GM21529 (cell line): ENCODE data around the gene RAPGEF3.

ENCODE experiments used
- ATAC-seq: cut with Tn5 transposase; IDR thresholded peaks from one replicate; pipeline ENCODE4 v1.9.1; 2021; ENCODE audit not compliant: unreplicated experiment

Gene RAPGEF3

DNA sequence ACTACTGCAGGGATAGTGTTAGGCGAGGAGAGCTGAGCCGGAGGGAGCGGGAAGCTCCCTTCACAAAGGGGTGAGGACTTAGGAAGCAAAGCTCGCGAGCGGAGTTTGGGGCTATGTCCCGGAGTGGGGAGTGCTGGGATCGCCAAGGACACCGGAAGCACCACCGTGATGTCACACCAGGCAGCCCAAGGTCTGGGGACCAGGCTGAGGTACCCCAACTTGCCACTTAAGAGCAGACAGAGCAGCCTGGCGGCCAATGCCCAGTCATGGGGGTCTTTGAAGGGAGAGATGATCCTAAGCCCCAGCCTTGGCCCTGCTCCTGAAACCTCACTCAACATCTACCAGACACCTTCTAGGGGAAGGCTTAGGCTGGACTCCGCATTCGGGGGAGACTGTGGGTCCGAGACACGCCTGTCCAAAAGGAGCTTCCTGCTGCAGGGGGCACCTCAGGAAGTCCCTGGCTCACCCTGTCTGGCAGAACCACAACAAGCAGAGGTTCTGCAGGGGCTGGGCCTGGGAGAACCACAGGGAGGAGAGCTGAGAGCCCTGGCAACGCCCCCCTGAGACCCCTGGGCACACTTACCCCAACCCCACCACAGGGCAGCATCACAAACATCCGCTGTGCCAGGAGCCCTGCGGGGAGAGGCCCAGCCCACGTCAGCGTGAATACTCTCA is 32.1 kb upstream of the RAPGEF3 start:
- no peak for ATAC-seq

DNA sequence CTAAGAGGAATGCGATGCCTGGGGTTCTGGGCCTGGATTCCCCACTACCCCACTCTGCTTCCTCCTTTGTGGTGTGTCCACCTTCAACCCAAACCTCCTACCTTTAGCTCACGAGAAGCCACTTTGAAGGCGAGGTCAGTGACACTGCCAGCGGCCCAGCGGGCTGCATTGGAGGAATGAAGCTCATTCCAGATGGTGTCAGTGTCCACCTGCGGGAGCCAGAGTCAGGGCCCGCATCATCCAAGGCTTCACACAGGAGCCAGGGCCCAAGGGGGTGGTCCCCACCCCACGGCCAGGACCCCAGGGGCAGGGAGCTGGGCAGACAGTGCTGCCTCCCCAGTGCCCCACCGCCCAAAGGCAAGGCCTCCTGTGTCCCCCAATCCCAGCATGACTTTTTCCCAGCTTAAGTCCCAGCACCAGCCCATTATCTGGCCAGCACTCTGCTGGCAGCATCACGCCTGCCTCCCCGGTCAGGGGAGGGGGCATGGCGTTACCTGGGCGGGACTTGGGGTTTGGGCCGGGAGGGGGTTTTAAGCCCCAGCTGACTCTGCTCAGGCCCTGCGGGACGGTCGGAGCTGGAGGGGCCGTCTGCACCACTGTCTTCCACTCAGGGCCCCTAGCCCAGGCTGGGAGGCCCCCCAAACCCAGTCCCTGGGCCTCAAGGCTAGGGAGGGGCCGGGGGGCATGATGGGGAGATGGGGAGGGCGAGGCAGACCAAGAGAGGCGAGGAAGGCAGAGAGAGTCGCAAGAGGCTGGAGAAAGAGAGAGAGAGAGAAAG is 31.2 kb upstream of the RAPGEF3 start:
- no peak for ATAC-seq

DNA sequence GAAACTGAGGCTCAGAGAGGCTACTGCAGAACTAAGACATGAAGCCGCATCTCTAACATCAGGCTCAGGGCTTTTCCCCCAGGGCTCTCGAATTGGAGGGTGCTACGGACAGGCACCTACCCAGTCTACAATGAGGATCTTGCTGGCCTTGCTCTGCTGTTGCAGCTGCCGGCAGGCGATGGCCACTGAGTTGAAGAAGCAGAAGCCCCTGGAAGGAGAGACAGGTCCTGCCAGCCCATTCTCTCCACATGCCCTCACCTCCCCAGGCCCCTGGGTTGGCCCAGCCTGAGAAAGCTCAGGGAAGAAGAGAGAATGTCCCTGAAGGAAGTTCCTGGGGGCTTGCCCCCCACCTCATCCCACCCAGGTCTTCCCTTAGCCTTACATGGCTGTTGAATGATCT is 30.5 kb upstream of the RAPGEF3 start:
- no peak for ATAC-seq

DNA sequence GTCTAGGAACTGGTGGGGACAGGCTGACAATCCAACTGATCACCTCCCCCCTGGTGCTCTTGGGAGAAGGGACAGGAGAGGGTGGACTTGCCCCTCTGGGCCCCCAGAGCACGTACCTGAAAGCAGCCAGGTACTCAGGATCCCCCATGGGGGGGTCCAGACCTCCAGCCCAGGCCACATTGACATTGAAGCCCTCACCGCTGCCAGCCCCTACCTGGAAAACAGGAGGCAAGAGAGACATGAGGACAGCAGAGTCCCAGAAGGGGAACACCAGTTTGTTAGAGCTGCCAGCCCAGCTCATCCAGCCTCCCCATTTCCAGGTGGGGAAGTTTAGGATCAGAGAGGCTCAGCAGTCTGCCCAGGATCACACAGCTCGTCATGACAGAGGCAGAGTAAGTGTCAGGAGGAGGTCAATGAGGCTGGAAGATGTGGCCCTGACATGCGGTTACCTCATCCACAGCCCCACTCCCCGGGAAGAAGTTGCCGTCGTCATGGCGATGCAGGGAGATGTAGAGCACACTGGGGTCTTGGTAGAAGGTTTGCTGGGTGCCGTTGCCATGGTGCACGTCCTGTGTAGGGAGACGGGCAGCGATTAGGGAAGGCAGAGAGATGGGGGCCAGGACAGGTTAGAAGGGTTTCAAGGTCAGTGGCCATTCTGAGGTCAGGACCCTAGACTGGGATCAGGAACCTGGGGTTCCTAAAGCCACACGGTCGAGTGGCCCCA is 29.1 kb upstream of the RAPGEF3 start:
- no peak for ATAC-seq

DNA sequence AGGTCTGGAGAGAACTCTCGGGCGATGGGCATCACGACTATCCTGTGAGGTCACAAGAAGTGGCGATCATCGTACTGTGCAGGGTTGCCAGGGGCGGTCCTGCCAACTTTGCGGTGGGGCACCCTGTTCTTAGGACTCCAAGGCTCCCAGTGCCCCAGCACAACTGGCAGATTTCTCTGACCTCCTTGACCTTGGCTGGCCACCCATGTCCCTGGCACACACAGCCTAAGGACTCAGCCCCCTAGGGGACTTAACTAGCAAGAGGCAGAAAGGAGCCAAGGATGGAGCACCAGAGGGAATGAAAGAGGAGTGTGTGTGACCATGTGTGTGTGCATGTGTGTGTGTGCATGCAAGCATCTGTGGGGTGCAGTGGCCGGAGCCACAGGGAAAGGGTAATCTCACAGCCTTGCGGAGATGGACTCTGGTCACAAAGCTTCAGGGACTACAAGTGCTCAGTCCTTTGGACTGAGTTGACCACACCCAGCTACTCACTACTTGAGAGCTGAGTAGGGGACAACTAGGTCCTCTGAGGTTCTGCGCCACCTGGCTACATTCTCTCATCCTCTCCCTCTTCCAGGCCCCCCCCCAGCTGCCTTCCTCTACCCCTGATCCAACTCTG is 28.1 kb upstream of the RAPGEF3 start:
- no peak for ATAC-seq

DNA sequence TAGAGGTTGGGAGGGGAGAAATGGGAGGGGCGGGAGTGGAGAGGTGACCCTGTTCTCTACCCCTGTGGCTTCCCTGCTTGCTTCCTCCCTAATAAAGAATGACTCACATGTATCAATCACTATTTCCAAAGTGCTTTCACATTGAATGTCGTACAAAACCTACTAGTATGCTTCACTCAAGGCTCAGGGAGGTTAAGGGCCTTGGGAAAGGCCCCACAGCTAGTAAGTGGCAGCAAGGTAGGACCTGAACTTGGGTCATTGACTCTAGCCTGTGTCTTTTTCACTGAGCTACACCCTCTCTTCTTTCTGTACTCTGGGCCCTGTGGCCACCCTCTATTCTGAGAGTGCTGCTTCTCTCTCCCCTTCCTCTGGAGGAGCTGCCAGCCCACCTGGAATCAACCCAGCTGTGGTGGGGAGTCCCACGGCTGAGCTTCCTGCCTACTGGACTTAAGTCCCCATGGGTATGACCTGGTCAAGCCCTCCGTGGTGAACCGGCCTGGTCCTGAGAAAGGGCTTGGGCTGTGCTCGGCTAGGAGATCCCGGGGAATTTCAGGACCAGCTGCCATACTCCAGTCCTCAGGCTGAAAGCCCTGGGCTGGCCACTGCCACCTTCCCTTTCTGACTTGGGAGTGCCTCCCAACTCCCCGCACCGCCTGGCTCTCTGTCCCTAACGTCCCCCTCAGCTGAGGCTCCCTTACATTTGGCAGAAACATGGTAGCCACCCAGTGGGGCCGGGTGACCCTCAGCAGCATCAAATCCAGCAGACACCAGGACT is 27.4 kb upstream of the RAPGEF3 start:
- no peak for ATAC-seq

DNA sequence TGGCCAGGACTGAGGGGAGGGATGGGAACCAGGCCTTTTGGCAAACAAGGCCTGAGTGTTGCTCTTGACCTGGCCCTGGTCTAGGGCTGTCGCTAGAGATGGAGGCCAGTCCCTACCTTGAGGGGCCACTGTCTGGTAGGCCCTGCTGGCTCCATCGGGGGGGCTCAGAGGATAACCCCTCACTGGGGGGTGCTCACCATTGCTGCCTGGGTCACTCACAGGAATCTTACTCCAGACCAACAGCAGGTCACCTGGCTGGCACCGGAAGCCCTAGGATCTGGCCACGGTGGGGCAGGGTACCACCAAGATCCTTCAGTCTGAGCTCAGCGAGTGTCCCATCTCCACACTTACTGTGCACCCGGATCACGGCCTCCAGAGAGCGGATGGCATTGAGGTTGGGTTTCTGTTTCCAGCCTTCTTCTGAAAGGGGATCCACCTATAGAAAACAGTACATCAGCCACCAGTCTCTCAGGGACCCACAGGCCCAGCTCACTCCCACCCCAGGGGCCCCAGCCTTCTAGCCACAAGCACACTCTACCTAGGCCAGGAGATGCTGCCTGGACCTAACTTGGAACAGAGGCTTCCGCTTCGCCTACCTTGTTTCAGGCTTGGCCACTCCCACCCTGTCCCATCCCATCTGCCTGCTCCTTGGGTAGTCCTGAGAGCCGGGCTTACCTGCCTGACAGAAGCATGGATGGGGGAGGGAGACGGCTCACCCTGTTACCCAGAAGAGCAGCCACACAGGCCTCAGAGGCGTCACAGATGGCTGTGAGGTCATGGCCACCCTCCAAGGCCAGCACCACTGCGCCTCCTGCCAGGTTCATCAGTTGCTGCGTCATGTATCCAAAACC is 26.6 kb upstream of the RAPGEF3 start:
- no peak for ATAC-seq

DNA sequence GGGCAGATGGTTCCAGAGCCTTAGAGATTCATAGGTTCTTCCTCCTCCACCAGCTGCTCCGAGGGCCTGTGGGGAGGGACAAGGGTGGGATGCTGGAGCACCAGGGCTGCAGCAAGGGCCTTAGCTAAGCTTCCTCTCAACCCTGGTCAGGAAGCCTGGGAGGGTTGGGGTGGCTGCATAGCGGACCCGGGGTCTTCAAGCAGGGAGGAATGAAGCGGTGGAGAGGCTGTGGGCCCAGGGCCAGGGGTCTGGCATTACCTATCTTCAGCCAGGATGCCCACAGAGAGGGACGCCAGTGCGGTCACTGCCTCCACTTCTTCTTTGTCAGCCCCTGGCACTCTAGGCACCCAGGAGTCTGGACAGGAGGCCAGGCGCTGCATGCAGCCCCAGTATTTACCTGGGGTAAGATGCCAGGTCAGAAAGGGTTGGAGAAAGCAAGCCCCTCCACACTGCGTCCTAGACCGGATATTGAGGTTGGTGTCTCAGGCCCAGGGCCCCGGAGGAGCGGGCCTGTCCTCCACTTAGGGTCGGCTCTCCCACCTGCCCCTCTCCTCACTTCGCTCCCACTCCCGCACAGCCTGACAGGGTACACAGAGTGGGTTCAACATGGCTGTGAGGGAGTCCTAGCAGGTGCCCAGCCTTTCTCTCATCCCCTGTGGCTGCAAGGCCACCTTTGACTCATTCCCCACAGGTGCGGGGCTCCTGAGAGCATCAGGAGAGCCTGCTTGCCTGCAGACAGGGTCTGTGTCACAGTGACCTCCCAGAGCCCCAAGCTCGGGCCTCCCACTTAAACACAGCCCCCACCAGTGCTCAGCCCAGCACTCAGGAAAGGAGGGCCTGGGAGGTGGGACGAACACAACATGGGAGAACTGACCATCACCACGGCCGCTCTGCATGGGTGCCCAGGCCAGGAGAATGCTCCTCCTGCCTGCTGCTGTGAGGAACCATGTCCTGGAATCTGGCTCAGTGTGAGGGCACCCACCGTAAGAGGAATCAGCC is 25.4 kb upstream of the RAPGEF3 start:
- ATAC-seq, result no peak

DNA sequence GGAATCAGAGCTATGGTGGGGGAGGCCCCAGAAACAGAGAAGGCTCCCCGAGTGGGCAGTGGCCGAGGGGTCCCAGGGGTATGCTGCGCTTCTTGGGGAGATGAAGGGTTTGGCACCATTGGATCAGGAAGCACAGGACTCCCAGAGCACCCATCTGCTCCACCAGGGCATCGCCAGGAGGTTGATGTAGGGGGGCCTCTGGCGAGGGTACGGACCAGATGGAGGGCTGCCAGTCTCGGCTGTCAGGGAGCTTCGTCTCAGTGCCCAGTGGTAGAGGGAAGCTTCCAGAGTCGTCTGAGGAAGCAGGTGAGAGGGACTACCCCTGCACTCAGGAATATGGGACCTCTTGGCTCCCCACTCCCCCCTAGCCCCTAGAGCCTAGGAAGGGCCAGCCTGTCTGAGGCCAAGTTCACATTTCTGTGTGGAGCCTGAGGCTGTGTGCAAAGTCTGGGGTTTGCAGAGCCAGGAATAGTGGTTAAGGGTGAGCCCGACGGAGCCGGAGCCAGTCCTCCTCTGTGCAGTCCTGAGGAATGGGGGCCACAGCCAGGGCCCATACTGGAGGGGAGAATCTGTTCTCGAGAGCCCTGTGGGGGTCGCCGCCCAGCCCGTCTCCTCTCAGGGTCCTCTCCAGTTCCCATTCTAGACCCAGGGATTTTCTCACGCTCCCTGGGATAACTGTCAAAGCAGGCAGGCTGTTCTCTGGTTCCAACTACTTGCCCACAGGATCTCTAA is 24.5 kb upstream of the RAPGEF3 start:
- no peak for ATAC-seq

DNA sequence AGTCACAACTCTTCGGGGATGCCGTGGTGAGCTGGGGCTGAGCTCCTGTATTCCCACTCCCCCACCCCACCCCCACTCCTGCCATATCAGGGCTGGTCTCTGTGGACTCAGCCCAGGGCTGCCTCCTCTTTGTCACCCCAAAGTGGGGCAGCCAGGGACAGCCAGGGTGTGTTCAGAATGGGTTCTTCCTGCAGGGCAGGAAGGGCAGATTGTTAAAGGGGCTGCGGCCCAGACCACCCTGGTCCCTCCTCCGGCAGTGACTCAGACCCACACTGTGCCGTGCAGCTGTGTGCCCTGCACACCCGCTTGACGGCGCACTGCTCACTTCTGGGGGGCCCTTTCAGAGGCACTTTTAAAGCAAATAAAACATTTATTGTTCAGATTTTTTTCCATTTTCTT is 23.7 kb upstream of the RAPGEF3 start:
- ATAC-seq, result no peak

DNA sequence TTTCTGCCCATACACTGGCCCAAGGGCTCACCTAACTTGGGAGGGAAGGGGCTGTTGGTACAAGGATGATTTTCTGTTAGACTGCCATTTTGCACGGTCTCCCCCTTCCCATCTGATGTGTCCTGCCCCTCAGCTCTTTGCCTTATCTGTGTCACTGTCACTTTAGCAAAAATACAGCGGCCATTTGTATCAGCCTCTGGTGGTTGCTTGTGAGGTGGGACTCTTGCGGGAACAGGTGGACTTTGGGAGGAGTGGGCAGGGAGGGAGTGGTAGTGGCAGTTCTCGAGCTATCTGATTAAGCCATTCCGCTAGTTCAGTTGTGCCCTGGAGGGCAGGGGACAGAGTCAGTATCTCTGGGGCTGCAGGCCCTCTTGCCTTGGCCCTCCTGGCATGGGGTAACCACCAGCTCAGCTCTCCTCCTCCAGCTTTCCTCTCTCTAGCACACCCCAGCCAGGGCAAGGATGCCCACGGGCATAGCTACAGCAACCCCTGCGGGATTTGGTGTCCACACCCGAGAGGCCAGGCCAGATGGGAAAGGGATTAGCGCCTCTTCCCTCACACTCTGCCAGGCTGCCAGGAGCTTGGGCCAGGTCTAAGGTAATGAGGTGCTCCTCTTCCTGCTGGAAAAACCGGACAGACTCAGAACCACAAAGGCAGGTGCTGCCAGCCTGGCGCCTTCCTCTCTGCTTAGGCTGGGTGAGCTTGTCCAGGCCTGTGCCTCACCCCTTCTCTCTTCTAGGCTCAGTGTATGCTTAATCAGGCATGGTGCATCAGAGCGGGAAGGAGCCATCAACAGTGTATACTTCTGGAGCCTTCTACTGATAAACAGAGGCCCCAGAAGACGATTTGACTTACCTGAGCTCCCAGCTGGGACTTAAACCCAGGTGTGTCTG is 23.0 kb upstream of the RAPGEF3 start:
- no peak for ATAC-seq

DNA sequence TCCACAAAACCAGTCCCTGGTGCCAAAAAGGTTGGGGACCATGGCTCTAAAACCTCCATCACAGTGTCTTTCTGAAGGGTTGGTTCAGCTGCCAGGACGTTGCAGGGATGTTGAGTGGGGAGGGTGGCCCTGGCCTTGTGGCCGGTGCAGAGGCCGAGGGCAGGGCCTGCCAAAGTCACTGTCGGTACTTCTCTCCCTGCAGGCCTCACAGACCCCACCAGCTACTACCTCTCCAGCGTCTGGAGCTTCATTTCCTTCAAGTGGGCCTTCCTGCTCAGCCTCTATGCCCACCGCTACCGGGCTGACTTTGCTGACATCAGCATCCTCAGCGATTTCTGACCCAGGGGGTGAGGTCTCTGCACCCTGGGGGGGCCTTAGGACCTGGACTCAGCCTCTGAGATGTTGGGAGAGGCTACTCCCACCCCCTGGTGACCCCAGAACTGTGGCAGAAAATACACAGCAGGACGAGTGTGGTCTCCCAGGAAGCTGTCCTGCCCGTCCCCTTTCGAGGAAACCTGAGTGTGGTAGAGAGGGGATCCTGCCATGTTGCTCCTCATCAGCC is 21.3 kb upstream of the RAPGEF3 start:
- ATAC-seq, result no peak

DNA sequence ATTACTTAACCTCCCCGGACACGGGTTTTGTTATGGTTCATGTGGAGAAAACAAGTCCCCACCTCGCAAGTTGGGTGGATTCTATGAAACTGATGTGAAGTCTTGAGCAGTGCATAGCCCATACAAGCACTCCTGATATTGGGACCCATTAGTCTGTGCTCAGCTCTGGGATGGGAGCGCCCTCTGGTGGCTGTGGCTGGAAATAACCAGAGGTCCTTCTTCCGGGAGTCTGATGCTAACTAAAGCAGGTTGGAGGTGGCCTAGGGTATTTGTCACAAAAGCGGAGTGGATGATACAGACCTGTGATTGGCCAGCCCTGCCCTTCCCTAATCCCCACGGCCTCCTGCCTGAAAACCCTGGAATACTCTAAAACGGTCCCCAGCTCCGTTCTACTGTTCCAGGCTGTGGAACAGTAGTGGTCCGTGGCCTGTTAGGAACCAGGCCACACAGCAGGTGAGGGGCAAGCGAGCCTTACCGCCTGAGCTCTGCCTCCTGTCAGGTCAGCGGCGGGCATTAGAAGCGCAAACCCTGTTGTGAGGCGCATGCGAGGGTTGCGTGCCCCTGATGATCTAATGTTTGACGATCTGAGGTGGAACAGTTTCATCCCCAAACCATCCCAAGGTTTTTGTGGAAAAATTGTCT is 20.7 kb upstream of the RAPGEF3 start:
- peak; percentile 70 for ATAC-seq

DNA sequence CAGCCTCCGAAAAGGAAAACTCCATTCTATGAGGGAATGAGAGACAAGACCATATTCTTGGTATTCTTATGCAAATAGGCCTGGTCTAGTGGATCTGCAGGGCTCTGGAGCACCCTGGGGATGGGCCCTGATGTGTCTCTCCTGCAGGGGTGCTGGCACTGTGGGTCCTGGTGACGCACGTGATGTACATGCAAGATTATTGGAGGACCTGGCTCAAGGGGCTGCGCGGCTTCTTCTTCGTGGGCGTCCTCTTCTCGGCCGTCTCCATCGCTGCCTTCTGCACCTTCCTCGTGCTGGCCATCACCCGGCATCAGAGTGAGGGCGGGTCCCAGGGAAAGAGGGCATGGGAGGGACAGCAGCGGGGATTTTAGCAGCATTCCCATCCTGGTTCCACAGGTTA is 20.2 kb upstream of the RAPGEF3 start:
- ATAC-seq, result no peak

DNA sequence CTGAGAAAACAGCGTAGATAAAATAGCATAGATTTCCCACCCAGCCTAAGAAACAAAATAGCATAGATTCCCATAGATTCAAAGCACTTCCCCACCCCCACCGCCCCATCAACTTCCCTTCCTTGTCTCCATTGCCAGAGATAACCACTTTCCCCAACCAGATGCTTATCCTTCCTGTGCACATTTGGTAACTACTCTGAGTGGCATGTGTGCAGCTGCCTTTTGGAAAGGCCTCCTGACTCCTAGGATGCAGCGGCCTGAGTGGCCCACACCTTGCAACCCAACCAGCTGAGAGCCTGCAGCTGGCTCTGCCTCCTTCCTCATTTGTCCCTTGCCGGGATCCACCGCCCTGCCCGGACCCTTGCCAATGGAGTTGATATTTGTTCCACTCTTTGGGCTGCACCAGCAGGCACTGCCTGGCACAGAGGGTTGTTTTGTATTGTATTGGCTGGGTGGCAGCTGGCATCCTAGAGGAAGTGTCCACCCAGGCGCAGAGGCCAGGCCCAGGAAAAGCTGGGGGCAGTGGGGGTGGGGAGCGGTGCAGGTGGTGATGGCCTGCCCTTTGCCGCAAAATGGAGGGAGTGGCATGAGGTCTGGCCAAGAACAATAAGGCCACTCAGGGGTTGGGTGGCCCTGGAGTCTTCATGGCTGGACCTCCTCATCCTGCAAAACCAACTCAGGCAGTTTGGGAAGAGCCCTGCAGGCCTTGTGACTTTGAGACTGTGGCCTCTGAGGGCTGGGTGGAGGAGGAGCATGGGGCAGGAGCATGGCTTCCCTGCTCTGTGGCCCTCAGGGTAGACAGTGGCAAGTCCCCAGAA is 19.3 kb upstream of the RAPGEF3 start:
- no peak for ATAC-seq
